SK-N-MC (cell line): ENCODE data around the gene ADAM11.

Source experiments
- EZH2 ChIP-seq: fragments of 200-600 bp; sonication (generic); IDR thresholded peaks from one replicate; pipeline ENCODE4 v1.6.1; 2017; ENCODE audit warnings: antibody characterized with exemption
- FOXP2 ChIP-seq: optimal IDR thresholded peaks from 2 replicates; pipeline ENCODE3; 2011; ENCODE audit warnings: mild to moderate bottlenecking, moderate library complexity; ENCODE audit not compliant: insufficient read depth; ENCODE audit errors: extremely low read length, control extremely low read depth
- POLR2AphosphoS5 ChIP-seq: IDR thresholded peaks from 2 replicates; pipeline ENCODE4 v1.6.1; 2012; ENCODE audit warnings: mild to moderate bottlenecking, low read depth, low read length, borderline replicate concordance

DNA sequence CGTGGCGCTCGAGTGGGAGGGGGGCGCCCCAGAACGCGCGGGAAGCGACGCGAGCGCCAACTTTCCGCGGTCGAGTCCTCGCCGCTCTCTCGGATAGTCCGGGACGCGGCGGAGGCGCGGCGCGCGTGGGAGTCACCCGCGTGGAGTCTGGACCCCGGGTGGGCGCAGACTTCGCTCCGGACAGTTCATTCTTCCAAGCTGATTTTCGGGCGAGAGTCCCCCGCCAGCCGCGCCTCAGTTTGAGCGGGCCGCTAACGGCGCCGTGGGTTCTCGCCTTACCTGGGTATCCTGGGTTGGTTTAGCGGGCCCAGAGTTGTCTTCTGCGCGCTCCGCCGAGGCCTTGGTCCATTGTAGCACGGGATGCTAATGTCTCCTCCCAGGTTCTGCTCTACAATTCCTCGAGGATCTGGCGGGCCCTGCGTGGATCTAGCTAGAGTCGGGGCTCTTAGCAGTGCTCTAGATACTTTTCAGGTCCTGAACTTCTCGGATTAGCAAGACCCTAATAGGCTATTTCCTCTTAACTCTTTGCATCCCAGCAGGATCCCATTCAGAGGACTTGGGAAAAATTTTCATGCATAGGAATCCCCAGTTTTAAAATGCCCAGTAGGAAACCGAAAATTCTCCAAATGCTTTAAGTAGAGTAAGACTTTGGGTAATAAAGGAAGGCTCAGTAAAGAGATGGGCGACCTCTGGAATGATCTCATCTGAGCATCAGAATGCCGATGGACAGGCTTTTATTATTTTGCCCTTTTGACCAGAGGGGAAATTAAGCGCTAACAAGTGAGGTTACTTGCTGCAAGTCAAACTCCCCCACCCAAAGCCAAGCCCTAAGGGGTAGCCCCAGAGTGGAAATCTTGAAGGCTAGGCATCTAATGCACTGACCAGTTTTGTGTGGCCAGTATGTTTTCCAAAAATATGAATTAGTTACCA is 71.8 kb downstream of the ADAM11 start:
- TF ChIP-seq POLR2AphosphoS5 (no peak), EZH2 (no peak), FOXP2 (no peak)
